HEK293T (cell line): Measurements from ENCODE around the gene AHNAK2.

Source experiments
- ARNT ChIP-seq: fragments of 450-650 bp; IDR thresholded peaks from 2 replicates; pipeline ENCODE4 v1.6.1; 2017; ENCODE audit warnings: mild to moderate bottlenecking
- BHLHE40 ChIP-seq: fragments of 450-650 bp; IDR thresholded peaks from 2 replicates; pipeline ENCODE4 v1.6.1; 2016; ENCODE audit warnings: mild to moderate bottlenecking, moderate library complexity, borderline replicate concordance
- CTBP1 ChIP-seq: fragments of 450-650 bp; IDR thresholded peaks from 2 replicates; pipeline ENCODE4 v1.6.1; 2016; ENCODE audit warnings: borderline replicate concordance
- ELF4 ChIP-seq: fragments of 450-650 bp; IDR thresholded peaks from 2 replicates; pipeline ENCODE4 v1.6.1; 2017; ENCODE audit warnings: antibody characterized with exemption
- FOXA1 ChIP-seq: fragments of 450-650 bp; IDR thresholded peaks from 2 replicates; pipeline ENCODE4 v1.6.1; 2016; ENCODE audit warnings: mild to moderate bottlenecking
- FOXK2 ChIP-seq: fragments of 450-650 bp; IDR thresholded peaks from 2 replicates; pipeline ENCODE4 v1.6.1; 2016; ENCODE audit warnings: mild to moderate bottlenecking
- HDGF ChIP-seq: fragments of 450-650 bp; IDR thresholded peaks from 2 replicates; pipeline ENCODE4 v1.6.1; 2017; ENCODE audit warnings: antibody characterized with exemption, borderline replicate concordance
- L3MBTL2 ChIP-seq: fragments of 450-650 bp; conservative IDR thresholded peaks from 2 replicates; pipeline ENCODE4 v1.6.1; 2016; ENCODE audit warnings: mild to moderate bottlenecking
- LEF1 ChIP-seq: fragments of 450-650 bp; IDR thresholded peaks from 2 replicates; pipeline ENCODE4 v1.6.1; 2017; ENCODE audit warnings: mild to moderate bottlenecking, borderline replicate concordance
- SP1 ChIP-seq: fragments of 450-650 bp; IDR thresholded peaks from 2 replicates; pipeline ENCODE4 v1.6.1; 2017
- SUZ12 ChIP-seq: fragments of 450-650 bp; IDR thresholded peaks from 2 replicates; pipeline ENCODE4 v1.6.1; 2016; ENCODE audit warnings: mild to moderate bottlenecking
- TARDBP ChIP-seq: fragments of 450-650 bp; IDR thresholded peaks from 2 replicates; pipeline ENCODE4 v1.6.1; 2016
- ZNF384 ChIP-seq: fragments of 450-650 bp; IDR thresholded peaks from 2 replicates; pipeline ENCODE4 v1.6.1; 2016

DNA sequence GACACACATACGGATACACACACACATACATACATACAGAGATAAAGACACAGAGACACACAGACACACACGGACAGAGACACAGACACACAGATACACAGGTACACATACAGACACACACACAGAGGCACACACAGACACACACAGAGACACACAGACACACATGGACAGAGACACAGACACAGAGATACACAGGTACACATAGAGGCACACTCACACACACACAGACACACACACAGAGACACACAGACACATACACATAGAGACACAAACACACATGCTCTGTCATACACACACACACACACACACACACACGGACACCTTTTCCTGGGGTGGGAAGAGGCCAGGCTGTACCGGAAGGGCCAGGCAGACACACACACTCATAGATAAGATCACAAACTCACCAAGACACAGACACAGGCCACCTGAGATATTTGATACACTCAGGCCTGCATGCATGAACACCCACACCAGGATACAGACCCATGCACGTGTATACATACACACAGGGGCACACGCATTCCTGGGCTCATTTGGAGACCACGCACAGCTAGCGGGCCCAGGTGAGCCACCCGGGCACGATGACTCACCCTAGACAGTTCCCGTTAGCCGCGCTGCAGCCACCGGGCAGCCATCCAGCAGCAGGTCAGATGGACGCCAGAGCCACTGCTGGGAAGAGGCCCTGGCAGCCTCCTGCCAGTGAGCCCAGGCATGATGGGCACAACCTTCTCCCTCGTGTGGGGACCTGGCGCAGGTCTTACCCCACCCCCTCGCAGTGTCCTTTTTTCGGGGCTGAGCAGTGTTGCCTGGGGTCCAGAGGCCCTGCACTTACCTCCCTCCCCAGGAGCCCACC is 1.8 kb upstream of the AHNAK2 start:
- no peak for TF ChIP-seq FOXK2
- TF ChIP-seq HDGF = no peak
- no peak for TF ChIP-seq BHLHE40
- no peak for TF ChIP-seq ELF4
- TF ChIP-seq ZNF384 = no peak
- no peak for TF ChIP-seq CTBP1
- TF ChIP-seq FOXA1 = no peak
- TF ChIP-seq ARNT = no peak
- no peak for TF ChIP-seq L3MBTL2
- no peak for TF ChIP-seq LEF1
- no peak for TF ChIP-seq SUZ12
- no peak for TF ChIP-seq TARDBP
- no peak for TF ChIP-seq SP1
